GM20000 (cell line): ENCODE measurements around the gene ENTREP1.

Experiments
- DNase-seq: peaks from one replicate; pipeline ENCODE4 v3.0.0; 2012; ENCODE audit warnings: low spot score
- CTCF ChIP-seq: IDR thresholded peaks from 2 replicates; pipeline ENCODE4 v1.5.1; 2012; ENCODE audit warnings: mild to moderate bottlenecking, control low read depth; ENCODE audit errors: extremely low read depth, missing control alignments

Gene ENTREP1

GRCh38 chr9:69428017-69428785 lies 103.2 kb downstream of the ENTREP1 start:
- no peak for DNase-seq
- TF ChIP-seq CTCF = no peak

GRCh38 chr9:69429281-69429680 lies 104.3 kb downstream of the ENTREP1 start:
- no peak for TF ChIP-seq CTCF
- no peak for DNase-seq

GRCh38 chr9:69430206-69430605 lies 105.2 kb downstream of the ENTREP1 start:
- no peak for TF ChIP-seq CTCF
- DNase-seq = no peak

- no peak for DNase-seq
- TF ChIP-seq CTCF = no peak
Observed at GRCh38 chr9:69431203-69431602, 106.2 kb downstream of the ENTREP1 start.

- DNase-seq = no peak
- no peak for TF ChIP-seq CTCF
Observed at GRCh38 chr9:69431777-69432176, 106.8 kb downstream of the ENTREP1 start.

GRCh38 chr9:69432623-69433022 lies 107.6 kb downstream of the ENTREP1 start:
- no peak for TF ChIP-seq CTCF
- DNase-seq = no peak

GRCh38 chr9:69433392-69433791 lies 108.4 kb downstream of the ENTREP1 start:
- DNase-seq = no peak
- no peak for TF ChIP-seq CTCF
